HCT116 (cell line): ENCODE measurements around the gene NAA25. TPM values are rescaled to one million over a fixed set of nuclear protein-coding genes. Genes with fewer than 3 reads are reported as not detected.

Experiments used
- ATAC-seq: fragments of 200-7000 bp; cut with Tn5 transposase; 2 replicates; pipeline ENCODE4 v1.9.1; 2020; ENCODE audit warnings: mild to moderate bottlenecking, moderate library complexity
- BruUV-seq: library from RNA; stranded (reverse); fragments of 400-500 nt; replicated peaks from 2 replicates; lab custom pipeline; 2021; lab: Mats Ljungman, UMichigan
- CTCF ChIA-PET: fragments of 300-600 bp; sonication (Branson Sonifier 250); formaldehyde crosslinking; loops from one replicate; lab custom pipeline; 2021; ENCODE audit warnings: antibody characterized with exemption; lab: Charles Lee
- POLR2A ChIA-PET: fragments of 300-600, 350-600 bp; sonication (Branson Sonifier 250); formaldehyde crosslinking; loops from one replicate; lab custom pipeline; 2021; ENCODE audit warnings: antibody characterized with exemption; lab: Charles Lee
- RAD21 ChIA-PET, 2 experiments: fragments of 300-600 bp; sonication (Branson Sonifier 250); formaldehyde crosslinking; loops; one replicate each; lab custom pipeline; 2023; ENCODE audit warnings: low total read pairs in 2 of 2; ENCODE audit not compliant: uncharacterized antibody in 2 of 2, unreplicated experiment in 2 of 2, low non-redundant PET in 1 of 2; lab: Charles Lee
- DNase-seq: peaks from one replicate; pipeline ENCODE4 v3.0.0-alpha.2; 2010; ENCODE audit warnings: low read depth, low spot score
- H2AFZ ChIP-seq: fragments of 200-600 bp; shearing (Covaris generic), sonication (generic); 2 replicates; pipeline ENCODE4 v1.6.1; 2017; ENCODE audit warnings: low read depth, mixed run types, mixed read lengths, antibody characterized with exemption, low read length; ENCODE audit not compliant: poor library complexity, severe bottlenecking
- H3K27ac ChIP-seq: 2 replicates; pipeline ENCODE4 v1.5.1; 2012; ENCODE audit warnings: low read depth, low read length
- H3K27me3 ChIP-seq: fragments of 200-600 bp; sonication (generic); 2 replicates; pipeline ENCODE4 v1.6.1; 2016; ENCODE audit warnings: mixed run types, low read length, mixed read lengths; ENCODE audit not compliant: insufficient read depth
- H3K36me3 ChIP-seq, 2 experiments: fragments of 200-500 bp in 1 of 2; fragments of 200-600 bp in 1 of 2; sonication (Bioruptor generic) in 1 of 2; sonication (generic) in 1 of 2; 2 replicates each; pipeline versions ENCODE4 v1.5.1 to v1.6.1; 2014 to 2016; ENCODE audit warnings: low read length in 2 of 2, inconsistent platforms in 1 of 2, mixed read lengths in 1 of 2, mixed run types in 1 of 2; ENCODE audit not compliant: insufficient read depth in 2 of 2, control insufficient read depth in 1 of 2
- H3K4me1 ChIP-seq, 2 experiments: fragments of 200-600 bp in 1 of 2; sonication (generic) in 1 of 2; 2 replicates each; pipeline versions ENCODE4 v1.5.1 to v1.6.1; 2012 to 2017; ENCODE audit warnings: low read length in 2 of 2, inconsistent platforms in 1 of 2, mild to moderate bottlenecking in 1 of 2, mixed read lengths in 1 of 2, mixed run types in 1 of 2, moderate library complexity in 1 of 2; ENCODE audit not compliant: insufficient read depth in 2 of 2, control insufficient read depth in 1 of 2
- H3K4me2 ChIP-seq: fragments of 200-600 bp; sonication (generic); 2 replicates; pipeline ENCODE4 v1.6.1; 2017; ENCODE audit warnings: mixed run types, low read length, mixed read lengths
- H3K4me3 ChIP-seq, 2 experiments: fragments of 200-600 bp in 1 of 2; sonication (generic) in 1 of 2; replicated peaks in 1 of 2; 2 replicates each; pipeline ENCODE4 v1.5.1; 2011 to 2016; ENCODE audit warnings: low read length in 2 of 2, control low read depth in 1 of 2, low read depth in 1 of 2, mild to moderate bottlenecking in 1 of 2, mixed read lengths in 1 of 2, mixed run types in 1 of 2
- H3K79me2 ChIP-seq: fragments of 200-600 bp; sonication (generic); 2 replicates; pipeline ENCODE4 v1.6.1; 2017; ENCODE audit warnings: mild to moderate bottlenecking, mixed run types, low read length, moderate library complexity, mixed read lengths; ENCODE audit not compliant: insufficient read depth
- H3K9ac ChIP-seq: fragments of 200-600 bp; sonication (generic); 2 replicates; pipeline ENCODE4 v1.6.1; 2016; ENCODE audit warnings: low read length, mixed read lengths
- H3K9me2 ChIP-seq: fragments of 200-600 bp; sonication (generic), shearing (Covaris generic); 2 replicates; pipeline ENCODE4 v1.6.1; 2017; ENCODE audit warnings: mixed run types, mild to moderate bottlenecking, moderate library complexity; ENCODE audit not compliant: insufficient read depth
- H3K9me3 ChIP-seq, 2 experiments: fragments of 200-500 bp in 1 of 2; fragments of 200-600 bp in 1 of 2; sonication (Bioruptor generic) in 1 of 2; sonication (generic) in 1 of 2; 2 replicates each; pipeline ENCODE4 v1.6.1; 2014 to 2017; ENCODE audit warnings: low read length in 2 of 2, mixed read lengths in 2 of 2, inconsistent platforms in 1 of 2, low read depth in 1 of 2, mild to moderate bottlenecking in 1 of 2, mixed run types in 1 of 2, moderate library complexity in 1 of 2; ENCODE audit not compliant: control insufficient read depth in 1 of 2, insufficient read depth in 1 of 2
- H4K20me1 ChIP-seq: fragments of 200-600 bp; sonication (generic), shearing (Covaris generic); 2 replicates; pipeline ENCODE4 v1.6.1; 2017; ENCODE audit warnings: mixed run types, mild to moderate bottlenecking, moderate library complexity; ENCODE audit not compliant: insufficient read depth
- ATF3 ChIP-seq: IDR thresholded peaks from 2 replicates; pipeline ENCODE4 v1.6.1; 2012
- CBX3 ChIP-seq: IDR thresholded peaks from 2 replicates; pipeline ENCODE4 v1.6.1; 2012; ENCODE audit warnings: low read depth
- CTCF ChIP-seq, 3 experiments: fragments of 200-600 bp in 1 of 3; sonication (generic) in 1 of 3; IDR thresholded peaks in 2 of 3; conservative IDR thresholded peaks in 1 of 3; 2 replicates each; pipeline ENCODE4 v1.5.1; 2012 to 2017; ENCODE audit warnings: low read depth in 2 of 3, low read length in 2 of 3, antibody characterized with exemption in 1 of 3, borderline replicate concordance in 1 of 3, control low read depth in 1 of 3, mild to moderate bottlenecking in 1 of 3, mixed read lengths in 1 of 3, mixed run types in 1 of 3, moderate library complexity in 1 of 3; ENCODE audit not compliant: insufficient read depth in 1 of 3
- EGR1 ChIP-seq: IDR thresholded peaks from 2 replicates; pipeline ENCODE4 v1.6.1; 2012; ENCODE audit warnings: low read depth
- FOSL1 ChIP-seq: IDR thresholded peaks from 2 replicates; pipeline ENCODE4 v1.6.1; 2012; ENCODE audit warnings: low read depth
- POLR2AphosphoS5 ChIP-seq: IDR thresholded peaks from 2 replicates; pipeline ENCODE4 v1.6.1; 2011; ENCODE audit warnings: mild to moderate bottlenecking, low read depth, low read length, moderate library complexity
- RAD21 ChIP-seq: IDR thresholded peaks from 2 replicates; pipeline ENCODE4 v1.6.1; 2012; ENCODE audit warnings: low read depth, mild to moderate bottlenecking
- REST ChIP-seq: IDR thresholded peaks from 2 replicates; pipeline ENCODE4 v1.6.1; 2012; ENCODE audit warnings: low read depth
- ZBTB33 ChIP-seq: IDR thresholded peaks from 2 replicates; pipeline ENCODE4 v1.6.1; 2011; ENCODE audit warnings: mild to moderate bottlenecking, low read length, moderate library complexity; ENCODE audit not compliant: insufficient replicate concordance; ENCODE audit errors: extremely low read depth
- ZFX ChIP-seq: fragments of 450-650 bp; IDR thresholded peaks from 2 replicates; pipeline ENCODE4 v1.6.1; 2017
- intact Hi-C: fragments of 100-400 bp; cut with micrococcal nuclease; formaldehyde crosslinking; loops from 2 replicates; pipeline ENCODE4 v1.10.0; 2022
- total RNA-seq: library from RNA; stranded (reverse); gene quantifications from one replicate; pipeline ENCODE4 v1.2.1, GENCODE V29; 2021; ENCODE audit not compliant: unreplicated experiment

Gene NAA25
- total RNA-seq, 1 experiment from 2014 or later, result 56.6 TPM

GRCh38 chr12:112115259-112116045 is 6.9 kb upstream of the NAA25 start:
- H3K9me2 ChIP-seq, result no peaks in the 10 kb centered on the region
- H3K79me2 ChIP-seq, result no peaks in the 10 kb centered on the region
- no peaks in the 10 kb centered on the region for H3K27me3 ChIP-seq
- H4K20me1 ChIP-seq, result no peaks in the 10 kb centered on the region
- peaks cover 57 to 77% of the 10 kb centered on the region in 2 experiments for H3K4me1 ChIP-seq
- ChIA-PET CTCF (no interaction called here), POLR2A (no interaction called here), RAD21 (no interaction called here)
- TF ChIP-seq ZFX (no peak), POLR2AphosphoS5 (no peak), ZBTB33 (no peak), CTCF (IDR thresholded peaks at IDR 0.05 in 2 of 3, conservative IDR thresholded peaks at IDR 0.05 in 1 of 3; ENCODE audit: borderline replicate concordance in 1 of 3, insufficient read depth in 1 of 3, low read depth in 2 of 3, low read length in 2 of 3) (no peak), FOSL1 (no peak), RAD21 (no peak), EGR1 (no peak), CBX3 (no peak), REST (no peak), ATF3 (no peak)
- intact Hi-C loops, result no loop called here
- no peaks in the 10 kb centered on the region for H3K36me3 ChIP-seq
- no peaks in the 10 kb centered on the region for H3K9me3 ChIP-seq
- no peak overlapping the region for H3K9ac ChIP-seq
- no peak overlapping the region for H3K4me3 ChIP-seq
- DNase-seq (no peak), ATAC-seq (no peak)
- BruUV-seq, result no TSS peak
- H2AFZ ChIP-seq, result no peak overlapping the region
- H3K27ac ChIP-seq, result no peak overlapping the region
- H3K4me2 ChIP-seq, result no peak overlapping the region
